GM23338 (cell line): ENCODE measurements around the gene TRAF2. TPM values are rescaled to one million over a fixed set of nuclear protein-coding genes. Genes with fewer than 3 reads are reported as not detected.

Experiments used
- ATAC-seq: fragments of 200-7000 bp; cut with Tn5 transposase; 3 replicates; pipeline ENCODE4 v1.9.1; 2020
- DNase-seq: peaks from one replicate; pipeline ENCODE4 v3.0.0-alpha.2; 2015; ENCODE audit warnings: low spot score
- H2AFZ ChIP-seq: fragments of 200-600 bp; sonication (generic); 2 replicates; pipeline ENCODE4 v1.8.0; 2016; ENCODE audit warnings: antibody characterized with exemption, mild to moderate bottlenecking, moderate library complexity
- H3F3A ChIP-seq: fragments of 200-600 bp; sonication (generic); replicated peaks from 2 replicates; pipeline ENCODE4 v1.8.0; 2017; ENCODE audit warnings: antibody characterized with exemption, mixed run types, low read depth
- H3K27ac ChIP-seq: fragments of 200-600 bp; sonication (generic); 2 replicates; pipeline ENCODE4 v1.6.1; 2016; ENCODE audit warnings: low read depth
- H3K27me3 ChIP-seq: fragments of 200-600 bp; sonication (generic); 2 replicates; pipeline ENCODE4 v1.8.0; 2016; ENCODE audit warnings: mild to moderate bottlenecking, mixed run types, moderate library complexity; ENCODE audit not compliant: insufficient read depth
- H3K36me3 ChIP-seq: fragments of 200-600 bp; sonication (generic); 2 replicates; pipeline ENCODE4 v1.8.0; 2016; ENCODE audit warnings: mild to moderate bottlenecking; ENCODE audit not compliant: insufficient read depth
- H3K4me1 ChIP-seq: fragments of 200-600 bp; sonication (generic); 2 replicates; pipeline ENCODE4 v1.8.0; 2016; ENCODE audit warnings: mild to moderate bottlenecking, moderate library complexity; ENCODE audit not compliant: insufficient read depth
- H3K4me2 ChIP-seq: fragments of 200-600 bp; sonication (generic); 2 replicates; pipeline ENCODE4 v1.7.1; 2017; ENCODE audit warnings: mixed run types
- H3K4me3 ChIP-seq: fragments of 200-600 bp; sonication (generic); 2 replicates; pipeline ENCODE4 v1.6.1; 2016; ENCODE audit warnings: mixed run types
- H3K79me2 ChIP-seq: fragments of 200-600 bp; sonication (generic); replicated peaks from 2 replicates; pipeline ENCODE4 v1.8.0; 2017; ENCODE audit warnings: mild to moderate bottlenecking; ENCODE audit not compliant: insufficient read depth
- H3K9me2 ChIP-seq: fragments of 200-600 bp; sonication (generic); 2 replicates; pipeline ENCODE4 v1.8.0; 2017; ENCODE audit not compliant: insufficient read depth
- H4K20me1 ChIP-seq: fragments of 200-600 bp; sonication (generic); replicated peaks from 2 replicates; pipeline ENCODE4 v1.8.0; 2017; ENCODE audit warnings: mild to moderate bottlenecking; ENCODE audit not compliant: insufficient read depth
- H3K27ac Mint-ChIP-seq: 2 replicates; pipeline ENCODE4 v1.8.0; 2020; ENCODE audit warnings: inconsistent platforms, mild to moderate bottlenecking, moderate library complexity, mixed read lengths
- H3K27me3 Mint-ChIP-seq: 3 replicates; pipeline ENCODE4 v1.8.0; 2022; ENCODE audit warnings: low read depth, mild to moderate bottlenecking, moderate library complexity, mixed read lengths, inconsistent platforms; ENCODE audit not compliant: insufficient read depth, poor library complexity
- H3K36me3 Mint-ChIP-seq: 3 replicates; pipeline ENCODE4 v1.8.0; 2021; ENCODE audit warnings: low read depth, mild to moderate bottlenecking, inconsistent platforms, moderate library complexity, mixed read lengths
- H3K4me1 Mint-ChIP-seq: 3 replicates; pipeline ENCODE4 v1.8.0; 2020; ENCODE audit warnings: mild to moderate bottlenecking, inconsistent platforms, mixed read lengths
- H3K4me3 Mint-ChIP-seq: 3 replicates; pipeline ENCODE4 v1.8.0; 2021; ENCODE audit warnings: moderate library complexity, mild to moderate bottlenecking, inconsistent platforms, mixed read lengths
- H3K9me3 Mint-ChIP-seq: 3 replicates; pipeline ENCODE4 v1.8.0; 2020; ENCODE audit warnings: moderate library complexity, mild to moderate bottlenecking, inconsistent platforms, mixed read lengths
- CTCF ChIP-seq, 2 experiments: fragments of 200-600 bp in 1 of 2; sonication (generic) in 1 of 2; conservative IDR thresholded peaks; 2 replicates each; pipeline versions ENCODE4 v1.5.1 to v1.6.1; 2016 to 2017; ENCODE audit warnings: antibody characterized with exemption in 2 of 2, low read depth in 2 of 2, mild to moderate bottlenecking in 2 of 2, moderate library complexity in 1 of 2
- EZH2 ChIP-seq: fragments of 200-600 bp; sonication (generic); IDR thresholded peaks from one replicate; pipeline ENCODE4 v1.8.0; 2017; ENCODE audit warnings: antibody characterized with exemption, mild to moderate bottlenecking, low read depth; ENCODE audit not compliant: unreplicated experiment
- POLR2AphosphoS5 ChIP-seq: IDR thresholded peaks from 2 replicates; pipeline ENCODE4 v1.6.1; 2016; ENCODE audit warnings: antibody characterized with exemption, low read depth
- STAT1 ChIP-seq: IDR thresholded peaks from one replicate; pipeline ENCODE4 v1.6.1; 2016; ENCODE audit warnings: antibody characterized with exemption; ENCODE audit not compliant: unreplicated experiment
- ZNF114 ChIP-seq: fragments of 250-450 bp; sonication (Bioruptor Pico); IDR thresholded peaks from 2 replicates; pipeline ENCODE4 v1.5.0; 2020; ENCODE audit warnings: mild to moderate bottlenecking, moderate library complexity
- ZNF331 ChIP-seq: fragments of 250-450 bp; sonication (Bioruptor Pico); IDR thresholded peaks from 2 replicates; pipeline ENCODE4 v1.5.0; 2020; ENCODE audit warnings: low read depth, mild to moderate bottlenecking, moderate library complexity
- polyA plus RNA-seq: library from polyadenylated mRNA; unstranded; fragments of >200 nt; fragmentation: Nextera tagmentation; extraction: Ambion mirVana; gene quantifications from 2 replicates; pipeline ENCODE4 v1.2.1, GENCODE V29; 2016
- total RNA-seq: library from RNA; depleted of rRNA; stranded (reverse); fragments of >200 nt; shearing (Covaris generic); gene quantifications from 2 replicates; pipeline ENCODE4 v1.2.3, GENCODE V29; 2014

Gene TRAF2
- total and polyA plus RNA-seq, 2 experiments from 2014 or later: 25.4 to 39.9 TPM

GRCh38 chr9:136927343-136928271 lies 41.3 kb downstream of the TRAF2 start:
- 0 out of 2 replicates have a peak, but pooled peaks cover 5% of the 10 kb centered on the region for H3F3A ChIP-seq
- 0 out of 2 replicates have a peak, but pooled peaks cover 4% of the 10 kb centered on the region for H3K79me2 ChIP-seq
- H3K4me3 Mint-ChIP-seq: no peak overlapping the region; the same call in 2 of the 3 replicates
- H3K27me3 ChIP-seq: no peaks in the 10 kb centered on the region
- no peak overlapping the region for H3K4me3 ChIP-seq
- DNase-seq (no peak), ATAC-seq (no peak)
- H3K4me1 Mint-ChIP-seq: no peaks in the 10 kb centered on the region
- peaks cover 5% of the 10 kb centered on the region for H3K27me3 Mint-ChIP-seq
- H3K36me3 ChIP-seq: peaks cover 3% of the 10 kb centered on the region; the same call in 1 of the 2 replicates
- no peaks in the 10 kb centered on the region for H3K4me1 ChIP-seq
- H3K9me2 ChIP-seq: no peaks in the 10 kb centered on the region
- no peak overlapping the region for H2AFZ ChIP-seq
- H3K27ac ChIP-seq: no peak overlapping the region
- no peaks in the 10 kb centered on the region; the same call in 2 of the 3 replicates for H3K9me3 Mint-ChIP-seq
- 0 out of 2 replicates have a peak, but pooled peaks cover 3% of the 10 kb centered on the region for H4K20me1 ChIP-seq
- H3K36me3 Mint-ChIP-seq: peaks cover 45% of the 10 kb centered on the region
- TF ChIP-seq CTCF (conservative IDR thresholded peaks at IDR 0.05; ENCODE audit: low read depth in 2 of 2) (no peak), POLR2AphosphoS5 (no peak)
- H3K27ac Mint-ChIP-seq: peak overlapping the region; percentile 10; the same call in 1 of the 2 replicates
- no peak overlapping the region for H3K4me2 ChIP-seq

DNA sequence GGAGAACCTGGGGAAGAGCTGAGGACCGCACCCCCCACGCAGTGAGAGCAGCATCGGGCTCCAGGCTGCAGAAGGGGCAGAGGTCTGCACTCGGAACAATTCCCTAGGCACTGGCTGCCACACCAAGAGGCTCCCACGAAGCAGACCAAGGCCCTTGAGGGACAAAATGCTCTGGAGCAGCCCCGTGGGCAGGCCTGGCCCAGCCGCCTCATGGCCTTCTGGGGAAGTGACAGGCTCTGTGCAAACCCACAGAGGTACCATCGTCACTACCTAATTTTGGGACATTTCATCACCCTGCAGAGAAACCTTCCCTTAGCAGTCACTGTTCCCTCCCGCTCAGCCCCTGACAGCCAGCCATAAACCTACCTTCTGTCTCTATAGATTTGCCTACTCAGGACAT lies 42.3 kb downstream of the TRAF2 start:
- TF ChIP-seq EZH2 (no peak), ZNF114 (CRISPR knock-in tag) (no peak), ZNF331 (CRISPR knock-in tag) (no peak)
- H3K4me3 Mint-ChIP-seq: no peak overlapping the region

GRCh38 chr9:136930014-136930413 lies 43.7 kb downstream of the TRAF2 start:
- Mint-ChIP-seq H3K36me3 (peaks cover 44% of the 10 kb centered on the region), H3K27ac (no peak overlapping the region), H3K27me3 (peaks cover 8% of the 10 kb centered on the region), H3K4me3 (no peak overlapping the region), H3K4me1 (peaks cover 8% of the 10 kb centered on the region; the same call in 2 of the 3 replicates), H3K9me3 (no peaks in the 10 kb centered on the region; the same call in 2 of the 3 replicates)
- no peaks in the 10 kb centered on the region for H3K36me3 ChIP-seq
- DNase-seq (no peak), ATAC-seq (no peak)
- TF ChIP-seq STAT1: no peak
- no peak for TF ChIP-seq ZNF114 (CRISPR knock-in tag)
- no peak for TF ChIP-seq CTCF (conservative IDR thresholded peaks at IDR 0.05; ENCODE audit: low read depth in 2 of 2)
- no peaks in the 10 kb centered on the region for H3K27me3 ChIP-seq
- H3K4me2 ChIP-seq: no peak overlapping the region
- H3K79me2 ChIP-seq: 0 out of 2 replicates have a peak, but pooled peaks cover 13% of the 10 kb centered on the region
- no peak overlapping the region for H2AFZ ChIP-seq
- peaks cover 12% of the 10 kb centered on the region; the same call in 1 of the 2 replicates for H3F3A ChIP-seq
- H3K27ac ChIP-seq: no peak overlapping the region
- no peaks in the 10 kb centered on the region for H3K4me1 ChIP-seq
- H3K4me3 ChIP-seq: no peak overlapping the region
- no peaks in the 10 kb centered on the region; the same call in 1 of the 2 replicates for H3K9me2 ChIP-seq
- 0 out of 2 replicates have a peak, but pooled peaks cover 3% of the 10 kb centered on the region for H4K20me1 ChIP-seq

More for the DNA sequence above, 42.3 kb downstream of the TRAF2 start:
- DNase-seq (no peak), ATAC-seq (peak; percentile 22; the same call in 2 of the 3 replicates)
- H3K9me2 ChIP-seq: no peaks in the 10 kb centered on the region; the same call in 1 of the 2 replicates
- Mint-ChIP-seq H3K27ac (no peak overlapping the region), H3K4me1 (no peaks in the 10 kb centered on the region), H3K36me3 (peaks cover 45% of the 10 kb centered on the region), H3K27me3 (peaks cover 5% of the 10 kb centered on the region), H3K9me3 (no peaks in the 10 kb centered on the region)
- H3K27me3 ChIP-seq: no peaks in the 10 kb centered on the region
- no peak overlapping the region for H3K4me2 ChIP-seq
- peaks cover 1% of the 10 kb centered on the region; the same call in 1 of the 2 replicates for H3K36me3 ChIP-seq
- 0 out of 2 replicates have a peak, but pooled peaks cover 9% of the 10 kb centered on the region for H3K79me2 ChIP-seq
- H2AFZ ChIP-seq: no peak overlapping the region
- 0 out of 2 replicates have a peak, but pooled peaks cover 7% of the 10 kb centered on the region for H3F3A ChIP-seq
- H3K4me3 ChIP-seq: no peak overlapping the region
- H4K20me1 ChIP-seq: 0 out of 2 replicates have a peak, but pooled peaks cover 3% of the 10 kb centered on the region
- H3K4me1 ChIP-seq: no peaks in the 10 kb centered on the region
- H3K27ac ChIP-seq: no peak overlapping the region
